Thymus (tissue), 11 donors: ENCODE results near the gene RBM19. TPM values are rescaled to one million over a fixed set of nuclear protein-coding genes. Genes with fewer than 3 reads are reported as not detected.

Experiments used
- DNase-seq, 9 donors: peaks; one replicate each; pipeline ENCODE4 v3.0.0-alpha.2; 2013; ENCODE audit warnings: low spot score in 9 of 9, low read depth in 6 of 9, missing footprints in 1 of 9
- H3K27ac ChIP-seq, 2 donors: one replicate each; pipeline ENCODE4 v1.5.1; 2013; ENCODE audit warnings: control low read depth in 1 of 2, low read depth in 1 of 2, low read length in 1 of 2, mild to moderate bottlenecking in 1 of 2, moderate library complexity in 1 of 2
- H3K27me3 ChIP-seq, 2 donors: one replicate each; pipeline ENCODE4 v1.5.1; 2013; ENCODE audit warnings: low read length in 1 of 2; ENCODE audit not compliant: control insufficient read depth in 2 of 2, insufficient read depth in 1 of 2
- H3K36me3 ChIP-seq, 2 donors: one replicate each; pipeline ENCODE4 v1.5.1; 2013; ENCODE audit warnings: low read length in 1 of 2, mild to moderate bottlenecking in 1 of 2, moderate library complexity in 1 of 2; ENCODE audit not compliant: control insufficient read depth in 2 of 2, insufficient read depth in 2 of 2
- H3K4me1 ChIP-seq, 2 donors: one replicate each; pipeline ENCODE4 v1.5.1; 2013; ENCODE audit warnings: low read length in 2 of 2; ENCODE audit not compliant: control insufficient read depth in 2 of 2, insufficient read depth in 2 of 2
- H3K4me3 ChIP-seq, 2 donors: one replicate each; pipeline ENCODE4 v1.5.1; 2013; ENCODE audit warnings: low read length in 2 of 2, control low read depth in 1 of 2, mild to moderate bottlenecking in 1 of 2
- H3K9me3 ChIP-seq, 2 donors: one replicate each; pipeline ENCODE4 v1.5.1; 2013; ENCODE audit warnings: low read length in 1 of 2, mild to moderate bottlenecking in 1 of 2; ENCODE audit not compliant: control insufficient read depth in 2 of 2, insufficient read depth in 1 of 2
- WGBS: extraction: QIAGEN DNeasy Blood & Tissue Kit; methylation state at CpG from one replicate; pipeline ENCODE4 v1.1.7; 2013; 5-methylcytosine and 5-hydroxymethylcytosine counted together
- polyA plus RNA-seq: library from polyadenylated mRNA; stranded (reverse); fragments of 200-250 nt; gene quantifications from one replicate; pipeline ENCODE4 v1.2.3, GENCODE V29; 2013
- total RNA-seq: library from RNA; stranded (reverse); fragments of 120-200 nt; gene quantifications from one replicate; pipeline ENCODE4 v1.2.4, GENCODE V29; 2013
- donor health status: healthy.

The RBM19 gene
- total and polyA plus RNA-seq, 2 donors, result 16.0 to 24.2 TPM

DNA sequence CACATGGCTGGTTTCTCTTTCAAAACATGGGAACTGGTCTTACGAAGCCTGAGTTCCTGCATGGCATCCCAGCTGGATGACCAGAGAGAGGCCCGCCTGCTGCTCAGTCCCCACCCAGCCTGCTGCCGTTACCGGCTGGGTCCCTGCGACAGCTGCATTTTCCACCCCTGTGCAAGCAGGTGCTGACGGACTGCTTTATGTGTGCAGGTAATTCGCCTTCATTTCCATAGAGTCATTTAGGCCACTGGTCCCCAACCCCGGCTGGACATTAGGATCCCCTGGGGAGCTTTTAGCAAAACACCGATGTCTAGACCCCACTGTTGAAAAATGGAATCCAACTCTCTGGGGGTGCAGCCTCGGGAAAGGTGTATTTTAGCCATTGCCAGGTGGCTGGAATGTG is 51.9 kb downstream of the RBM19 start:
- Histone ChIP-seq H3K4me3 (no peak overlapping the region), H3K27me3 (no peaks in the 10 kb centered on the region), H3K27ac (no peak overlapping the region), H3K9me3 (no peaks in the 10 kb centered on the region), H3K36me3 (peaks cover 2 to 43% of the 10 kb centered on the region in 2 donors), H3K4me1 (peaks cover 0 to 2% of the 10 kb centered on the region in 2 donors)
- no peak for DNase-seq
- 97% methylated on average over 10 of the region's 10 CpGs for WGBS

DNA sequence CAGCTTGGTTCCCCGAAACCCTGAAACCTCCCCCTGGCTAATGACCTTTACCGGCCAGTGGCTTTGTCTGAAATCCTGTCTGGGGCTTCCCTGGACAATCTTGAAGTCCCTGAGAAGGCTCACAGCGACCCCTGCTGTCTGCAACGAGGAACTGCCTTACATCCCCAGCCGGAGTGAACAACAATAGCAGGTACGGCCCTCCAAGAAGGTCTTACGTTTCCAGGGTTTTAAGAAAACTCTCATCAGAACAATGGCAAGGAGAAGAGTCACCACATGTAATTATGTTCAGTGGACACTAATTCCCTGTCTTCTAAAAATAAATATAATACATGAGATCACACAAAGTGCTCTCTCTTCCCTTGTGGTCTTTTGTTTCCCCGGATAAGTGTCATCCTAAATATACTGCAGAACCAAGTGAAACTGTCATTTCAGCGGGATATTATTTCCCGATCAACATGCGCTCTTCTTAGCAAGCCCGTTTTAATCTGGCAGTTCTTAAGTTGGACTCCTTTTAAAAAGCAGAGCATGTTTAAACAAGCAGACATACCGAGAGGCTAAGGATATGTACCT is 53.3 kb downstream of the RBM19 start:
- 71% methylated on average over 13 of the region's 13 CpGs for WGBS
- peaks cover 2 to 51% of the 10 kb centered on the region in 2 donors for H3K36me3 ChIP-seq
- no peak overlapping the region for H3K4me3 ChIP-seq
- H3K27ac ChIP-seq, result no peak overlapping the region
- H3K27me3 ChIP-seq, result no peaks in the 10 kb centered on the region
- H3K4me1 ChIP-seq, result peaks cover 0 to 2% of the 10 kb centered on the region in 2 donors
- DNase-seq, result peak in 7 of 9 donors; percentile 3 to 56 (median 25)
- H3K9me3 ChIP-seq, result no peaks in the 10 kb centered on the region

DNA sequence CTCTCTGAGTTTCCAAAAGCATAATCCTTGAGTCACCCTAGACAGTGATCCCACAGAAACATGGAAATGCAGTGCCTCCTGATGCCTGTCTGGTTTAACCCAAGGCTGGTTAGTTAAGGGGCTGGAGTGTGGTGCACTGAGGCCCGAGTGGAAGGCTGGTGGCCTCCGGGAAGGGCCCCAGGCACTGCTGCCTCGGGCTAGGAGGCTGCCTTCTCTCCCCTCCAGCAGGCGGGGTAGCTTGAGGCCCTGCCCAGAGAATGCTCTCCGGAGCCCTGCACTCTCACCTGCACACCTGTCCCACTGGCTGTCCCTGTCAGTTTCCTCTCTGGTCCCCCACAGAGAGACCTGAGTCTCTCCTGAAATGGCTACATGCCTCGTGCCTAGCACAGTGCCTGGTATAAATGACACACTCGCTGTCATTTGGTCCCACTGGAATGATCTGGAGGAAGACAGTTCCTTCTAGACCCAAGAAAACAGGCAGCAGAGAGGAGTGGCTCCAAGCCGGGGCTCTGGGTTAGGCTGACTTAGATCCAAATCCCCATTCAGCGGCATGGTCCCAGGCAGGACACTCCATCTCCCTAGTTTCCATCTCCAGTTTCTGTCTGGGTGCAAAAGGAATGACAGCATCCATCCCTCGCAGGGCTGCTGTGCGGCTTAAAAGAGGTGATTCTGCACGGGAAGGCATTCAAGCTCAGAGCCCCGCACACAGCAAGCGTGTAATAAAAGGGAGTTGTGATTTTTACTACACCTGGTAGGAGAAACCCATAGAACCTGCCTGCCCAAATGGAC is 54.0 kb downstream of the RBM19 start:
- Histone ChIP-seq H3K27me3 (no peaks in the 10 kb centered on the region), H3K9me3 (no peaks in the 10 kb centered on the region), H3K36me3 (peaks cover 0 to 51% of the 10 kb centered on the region in 2 donors), H3K4me3 (no peak overlapping the region), H3K4me1 (peaks cover 0 to 2% of the 10 kb centered on the region in 2 donors), H3K27ac (no peak overlapping the region)
- no peak for DNase-seq
- 97% methylated on average over 14 of the region's 14 CpGs for WGBS

DNA sequence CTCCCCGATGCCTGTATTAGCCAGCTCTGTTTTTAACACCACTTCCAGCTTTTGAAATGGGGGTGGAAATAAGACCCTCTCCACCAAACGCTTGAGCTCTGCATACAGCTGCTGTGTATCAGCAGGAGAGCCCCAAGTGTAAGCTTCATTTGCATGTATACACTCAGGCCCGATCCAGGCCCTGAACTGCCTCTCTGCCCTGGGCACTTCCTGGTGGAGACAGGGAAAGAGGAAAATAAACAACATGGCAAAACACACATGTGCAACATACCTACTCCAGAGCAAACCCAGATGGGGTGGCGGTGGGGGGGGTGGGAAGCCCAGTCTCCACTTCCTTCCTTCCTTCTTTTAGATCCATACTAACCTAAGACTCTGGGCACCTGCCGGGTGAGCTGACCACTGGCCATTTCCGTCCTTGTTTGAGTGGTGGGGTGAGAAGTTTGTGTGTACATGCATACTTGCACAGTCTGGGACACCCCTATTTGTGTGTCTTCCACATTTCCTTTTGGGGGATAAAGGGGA is 55.3 kb downstream of the RBM19 start:
- peaks cover 0 to 51% of the 10 kb centered on the region in 2 donors for H3K36me3 ChIP-seq

DNA sequence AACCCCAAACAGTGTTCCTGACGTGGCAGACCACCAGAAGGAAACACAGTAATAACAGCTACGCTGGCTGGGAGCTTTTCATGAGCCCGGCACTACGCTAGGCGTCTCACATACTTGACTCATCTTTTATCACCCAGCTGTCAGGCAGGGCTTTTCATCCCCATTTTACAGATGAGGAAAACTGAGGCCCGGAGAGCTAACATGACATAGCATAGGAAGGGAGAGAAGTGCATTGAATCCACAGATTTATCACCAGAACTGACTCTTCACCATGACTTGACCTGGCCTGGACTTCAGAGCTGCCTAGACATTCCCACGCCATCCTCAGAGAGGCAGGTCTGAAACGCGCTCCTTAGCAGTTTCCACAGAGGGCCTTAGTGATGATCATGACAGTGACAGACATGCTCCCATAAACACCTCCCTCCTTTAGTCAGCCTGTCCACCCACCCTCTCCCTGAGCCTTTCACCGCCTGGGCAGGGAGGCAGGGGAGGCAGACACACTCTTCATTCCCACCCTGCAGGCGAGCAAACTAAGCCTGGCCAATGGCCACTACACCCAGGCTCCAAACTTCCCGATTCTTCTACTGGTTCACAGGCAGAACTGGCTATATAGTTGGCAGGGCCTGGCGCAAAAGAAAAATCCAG is 56.2 kb downstream of the RBM19 start:
- peaks cover 0 to 42% of the 10 kb centered on the region in 2 donors for H3K36me3 ChIP-seq

More for the DNA sequence above, 55.3 kb downstream of the RBM19 start:
- Histone ChIP-seq H3K27me3 (no peaks in the 10 kb centered on the region), H3K9me3 (no peaks in the 10 kb centered on the region), H3K27ac (no peak overlapping the region), H3K4me3 (no peak overlapping the region), H3K4me1 (peaks cover 0 to 2% of the 10 kb centered on the region in 2 donors)
- 98% methylated on average over 6 of the region's 6 CpGs for WGBS
- no peak for DNase-seq

DNA sequence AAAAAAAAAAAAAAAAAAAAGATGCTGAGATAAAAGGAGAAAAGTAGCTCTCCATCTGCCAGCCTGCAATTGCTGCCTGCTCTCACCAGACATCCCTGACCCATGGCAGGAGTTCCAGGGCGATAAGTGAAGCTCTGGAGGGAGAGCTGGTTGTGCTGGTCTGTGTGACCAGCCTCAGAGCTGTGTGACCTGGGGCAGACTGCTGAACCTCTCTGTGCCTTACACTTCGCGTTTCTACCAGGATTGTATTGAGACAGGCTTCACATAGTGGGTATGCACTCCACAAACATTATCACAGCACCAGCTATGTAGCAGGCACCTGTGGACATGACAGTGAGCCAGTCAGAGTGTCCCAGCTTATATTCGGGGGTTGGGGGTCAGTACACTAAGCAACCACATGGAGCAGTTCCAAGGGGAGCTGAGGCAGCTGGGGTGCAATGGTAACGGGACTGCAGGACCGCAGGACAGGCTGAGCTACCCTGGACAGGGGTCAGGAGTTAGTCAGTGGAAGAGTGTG is 57.5 kb downstream of the RBM19 start:
- Histone ChIP-seq H3K27me3 (no peaks in the 10 kb centered on the region), H3K4me1 (peaks cover 0 to 2% of the 10 kb centered on the region in 2 donors), H3K27ac (no peak overlapping the region), H3K4me3 (no peak overlapping the region), H3K9me3 (peaks cover 0 to 3% of the 10 kb centered on the region in 2 donors), H3K36me3 (peaks cover 0 to 41% of the 10 kb centered on the region in 2 donors)
- no peak for DNase-seq
- WGBS, result 98% methylated on average over 6 of the region's 6 CpGs

More for the DNA sequence above, 56.2 kb downstream of the RBM19 start:
- H3K27ac ChIP-seq, result no peak overlapping the region
- H3K4me3 ChIP-seq, result no peak overlapping the region
- DNase-seq, result no peak
- 94% methylated on average over 13 of the region's 13 CpGs for WGBS
- peaks cover 0 to 2% of the 10 kb centered on the region in 2 donors for H3K4me1 ChIP-seq
- no peaks in the 10 kb centered on the region for H3K27me3 ChIP-seq
- H3K9me3 ChIP-seq, result peaks cover 0 to under 1% of the 10 kb centered on the region in 2 donors

DNA sequence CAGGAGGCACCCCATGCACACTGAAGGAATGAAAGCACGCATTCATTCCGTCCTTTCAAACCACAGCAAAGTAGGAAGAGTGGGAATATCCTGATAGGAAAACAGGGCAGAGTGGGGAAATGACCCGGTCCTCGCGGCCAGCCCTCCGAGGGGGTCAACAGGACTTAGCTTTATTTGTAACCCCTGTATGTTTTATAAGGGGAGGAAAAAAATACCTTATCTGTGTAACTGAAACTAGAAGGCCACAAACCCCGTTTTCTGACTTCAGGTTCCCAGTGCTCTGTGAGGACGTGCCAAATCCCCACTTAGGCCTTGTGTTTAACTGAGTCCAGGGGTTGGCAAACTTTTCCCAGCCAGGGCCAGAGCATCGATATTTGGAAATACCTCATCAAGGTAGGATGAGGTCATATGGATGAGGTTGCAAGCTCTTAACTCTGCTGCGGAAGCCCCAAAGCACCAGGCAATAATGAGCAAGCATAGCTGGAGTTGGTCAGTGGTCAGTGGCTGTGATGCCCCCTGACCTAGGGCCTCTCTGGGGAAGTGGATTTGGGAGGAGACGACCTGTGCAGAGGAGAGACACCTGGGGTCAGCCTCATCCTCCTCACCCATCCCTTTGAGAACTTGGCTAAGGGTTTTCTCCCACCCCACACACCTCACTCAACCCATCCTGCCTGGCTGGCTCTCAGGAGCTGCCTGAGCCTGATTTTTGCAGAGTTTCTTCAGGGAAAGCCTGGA is 58.5 kb downstream of the RBM19 start:
- DNase-seq, result no peak
- Histone ChIP-seq H3K27me3 (no peaks in the 10 kb centered on the region), H3K27ac (no peak overlapping the region), H3K9me3 (peaks cover 0 to 3% of the 10 kb centered on the region in 2 donors), H3K36me3 (peaks cover 0 to 39% of the 10 kb centered on the region in 2 donors), H3K4me3 (no peak overlapping the region), H3K4me1 (no peaks in the 10 kb centered on the region)
- 91% methylated on average over 11 of the region's 11 CpGs for WGBS

DNA sequence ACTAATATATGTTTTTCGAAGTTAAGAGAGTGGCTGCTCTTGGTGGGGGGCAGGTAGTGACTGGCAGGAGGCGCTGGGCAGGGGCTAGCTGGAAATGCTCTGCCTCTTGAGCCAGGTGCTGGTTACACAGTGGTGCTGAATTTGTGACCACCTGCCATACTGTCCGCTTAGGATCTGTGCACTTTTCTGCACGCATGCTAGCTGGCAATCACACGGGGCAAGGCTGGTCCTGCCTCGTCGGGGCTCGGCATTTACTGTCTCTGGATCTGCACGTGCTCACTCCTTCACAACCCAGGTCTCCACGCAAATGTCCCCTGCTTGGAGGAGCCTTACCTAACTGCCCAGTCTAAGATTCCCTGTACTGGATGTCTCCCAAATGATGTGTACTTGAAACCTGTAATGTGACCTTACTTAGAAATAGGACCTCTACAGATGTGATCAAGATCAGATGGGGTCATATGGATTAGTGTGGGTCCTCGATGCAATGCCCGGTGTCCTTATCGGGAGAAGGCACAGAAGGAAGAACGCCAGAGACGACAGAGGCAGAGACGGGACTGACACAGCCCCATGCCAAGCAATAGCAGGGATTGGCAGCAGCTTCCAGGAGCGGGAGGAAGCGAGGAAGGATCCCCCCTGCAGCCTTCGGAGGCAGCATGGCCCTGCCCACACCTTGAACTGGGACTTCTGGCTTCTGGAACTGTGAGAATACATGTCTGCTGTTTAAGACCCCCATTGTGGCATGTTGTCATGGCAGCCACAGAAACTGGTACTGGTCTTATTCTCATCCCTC is 59.5 kb downstream of the RBM19 start:
- Histone ChIP-seq H3K9me3 (peaks cover 0 to 3% of the 10 kb centered on the region in 2 donors), H3K27me3 (no peaks in the 10 kb centered on the region), H3K4me1 (no peaks in the 10 kb centered on the region), H3K27ac (no peak overlapping the region), H3K4me3 (no peak overlapping the region), H3K36me3 (peaks cover 0 to 37% of the 10 kb centered on the region in 2 donors)
- 98% methylated on average over 19 of the region's 19 CpGs for WGBS
- no peak for DNase-seq
